HepG2 (cell line): ENCODE data around the gene PARD3. TPM values are rescaled to one million over a fixed set of nuclear protein-coding genes. Genes with fewer than 3 reads are reported as not detected.

Experiments used
- ATF7-NPFF ChIP-seq: sonication (generic); formaldehyde crosslinking; IDR thresholded peaks from 2 replicates; pipeline ENCODE4 v1.8.1; 2023; ENCODE audit warnings: mild to moderate bottlenecking, low read depth, missing genetic modification reagents, moderate library complexity
- E2F2 ChIP-seq: sonication (generic); formaldehyde crosslinking; IDR thresholded peaks from 2 replicates; pipeline ENCODE4 v1.4.0; 2020; ENCODE audit warnings: missing genetic modification reagents, borderline replicate concordance
- ETV6 ChIP-seq: sonication (generic); formaldehyde crosslinking; conservative IDR thresholded peaks from 2 replicates; pipeline ENCODE4 v1.4.0; 2020; ENCODE audit warnings: missing genetic modification reagents
- FOXO1 ChIP-seq: sonication (generic); formaldehyde crosslinking; IDR thresholded peaks from 2 replicates; pipeline ENCODE4 v1.4.0; 2020; ENCODE audit warnings: missing genetic modification reagents
- HOXA3 ChIP-seq: sonication (generic); formaldehyde crosslinking; IDR thresholded peaks from 2 replicates; pipeline ENCODE4 v1.5.0; 2020; ENCODE audit warnings: missing genetic modification reagents
- KDM2A ChIP-seq: sonication (generic); formaldehyde crosslinking; IDR thresholded peaks from 2 replicates; pipeline ENCODE4 v1.4.0; 2020; ENCODE audit warnings: low read depth, missing genetic modification reagents, borderline replicate concordance
- MED1 ChIP-seq: sonication (generic); formaldehyde crosslinking; IDR thresholded peaks from 2 replicates; pipeline ENCODE4 v1.4.0; 2020; ENCODE audit warnings: missing genetic modification reagents
- MED13 ChIP-seq: sonication (generic); formaldehyde crosslinking; IDR thresholded peaks from 2 replicates; pipeline ENCODE4 v1.5.0; 2020; ENCODE audit warnings: missing genetic modification reagents
- NCOA2 ChIP-seq: sonication (generic); formaldehyde crosslinking; IDR thresholded peaks from 2 replicates; pipeline ENCODE4 v1.8.0; 2022; ENCODE audit warnings: inconsistent platforms
- PHF8 ChIP-seq: sonication (generic); formaldehyde crosslinking; IDR thresholded peaks from 2 replicates; pipeline ENCODE4 v1.5.0; 2020; ENCODE audit warnings: missing genetic modification reagents
- SETDB1 ChIP-seq: sonication (generic); formaldehyde crosslinking; IDR thresholded peaks from 2 replicates; pipeline ENCODE4 v1.5.1; 2020; ENCODE audit warnings: missing genetic modification reagents, mild to moderate bottlenecking, borderline replicate concordance
- TAF15 ChIP-seq: fragments of 200-400 bp; formaldehyde crosslinking; IDR thresholded peaks from one replicate; pipeline ENCODE4 v1.6.1; 2018; ENCODE audit warnings: mild to moderate bottlenecking, low read depth, low read length; ENCODE audit not compliant: poor library complexity, severe bottlenecking
- XRCC5 ChIP-seq: fragments of 200-400 bp; formaldehyde crosslinking; optimal IDR thresholded peaks from 2 replicates; pipeline ENCODE3; 2017; ENCODE audit warnings: mild to moderate bottlenecking, low read length
- ZBTB14 ChIP-seq: sonication (generic); formaldehyde crosslinking; IDR thresholded peaks from 2 replicates; pipeline ENCODE4 v1.4.0; 2020; ENCODE audit warnings: missing genetic modification reagents
- ZIK1 ChIP-seq: sonication (generic); formaldehyde crosslinking; IDR thresholded peaks from 2 replicates; pipeline ENCODE4 v1.5.0; 2020; ENCODE audit warnings: mild to moderate bottlenecking, low read depth, missing genetic modification reagents, borderline replicate concordance
- ZMAT5 ChIP-seq: sonication (generic); formaldehyde crosslinking; IDR thresholded peaks from 2 replicates; pipeline ENCODE4 v1.5.0; 2020; ENCODE audit warnings: mild to moderate bottlenecking, low read depth, missing genetic modification reagents, borderline replicate concordance
- ZNF207 ChIP-seq: fragments of 450-650 bp; IDR thresholded peaks from 2 replicates; pipeline ENCODE4 v1.6.1; 2016; ENCODE audit warnings: antibody characterized with exemption, borderline replicate concordance
- ZNF256 ChIP-seq: sonication (generic); formaldehyde crosslinking; conservative IDR thresholded peaks from 2 replicates; pipeline ENCODE4 v1.4.0; 2020; ENCODE audit warnings: missing genetic modification reagents
- ZNF44 ChIP-seq: sonication (generic); formaldehyde crosslinking; IDR thresholded peaks from 2 replicates; pipeline ENCODE4 v1.5.1; 2020; ENCODE audit warnings: mild to moderate bottlenecking, missing genetic modification reagents
- ZNF556 ChIP-seq: sonication (generic); formaldehyde crosslinking; IDR thresholded peaks from 2 replicates; pipeline ENCODE4 v1.4.0; 2020; ENCODE audit warnings: mild to moderate bottlenecking, missing genetic modification reagents, borderline replicate concordance
- ZNF609 ChIP-seq: sonication (generic); formaldehyde crosslinking; IDR thresholded peaks from 2 replicates; pipeline ENCODE4 v1.4.0; 2020; ENCODE audit warnings: mild to moderate bottlenecking, missing genetic modification reagents, borderline replicate concordance
- ZNF749 ChIP-seq: sonication (generic); formaldehyde crosslinking; IDR thresholded peaks from 2 replicates; pipeline ENCODE4 v1.8.0; 2022; ENCODE audit warnings: mild to moderate bottlenecking, missing genetic modification reagents, moderate library complexity, borderline replicate concordance
- ZSCAN25 ChIP-seq: sonication (generic); formaldehyde crosslinking; IDR thresholded peaks from 2 replicates; pipeline ENCODE4 v1.8.0; 2022; ENCODE audit warnings: mild to moderate bottlenecking, missing genetic modification reagents
- polyA plus RNA-seq, 8 experiments: library from polyadenylated mRNA; depleted of rRNA in 3 of 8; stranded (reverse) in 7 of 8; unstranded in 1 of 8; fragments of >200 nt; fragmentation: Illumina TruSeq in 4 of 8; extraction: Trizol in 4 of 8; gene quantifications; 2 replicates each; pipeline versions ENCODE4 v1.2.1 to v1.2.3, GENCODE V29; 2011 to 2016; ENCODE audit warnings: low read depth in 4 of 8, missing spikeins in 1 of 8, mixed read lengths in 1 of 8; ENCODE audit not compliant: insufficient read depth in 1 of 8
- total RNA-seq, 5 experiments: library from RNA; depleted of rRNA; stranded (reverse); fragments of >200 nt; fragmentation: Illumina TruSeq; extraction: Trizol; gene quantifications; 2 replicates each; pipeline ENCODE4 v1.2.3, GENCODE V29; 2016; ENCODE audit warnings: low read depth in 1 of 5

PARD3 gene
- total and polyA plus RNA-seq, 2 of the 13 experiments (the other 11 are each of a cell fraction or from before 2014, with no cell fraction given) = 40.9 to 60.0 TPM

- TF ChIP-seq ZNF609 (CRISPR knock-in tag) = no peak
- TF ChIP-seq KDM2A = 0 out of 2 replicates have a peak, but pooled peaks have one; percentile 22
- no peak for TF ChIP-seq ATF7-NPFF (CRISPR knock-in tag)
- TF ChIP-seq ZMAT5 (CRISPR knock-in tag) = no peak
- TF ChIP-seq TAF15 = no peak
- TF ChIP-seq ZNF256 (CRISPR knock-in tag) = no peak
- TF ChIP-seq ZNF44 = no peak
- TF ChIP-seq ZIK1 = no peak
- TF ChIP-seq ZNF207 = no peak
- no peak for TF ChIP-seq HOXA3
- TF ChIP-seq E2F2 (CRISPR knock-in tag) = no peak
- TF ChIP-seq MED1 (CRISPR knock-in tag) = no peak
- no peak for TF ChIP-seq PHF8
- TF ChIP-seq ZNF749 (CRISPR knock-in tag) = no peak
- TF ChIP-seq ZSCAN25 (CRISPR knock-in tag) = 0 out of 2 replicates have a peak, but pooled peaks have one; percentile 28
- TF ChIP-seq FOXO1 = no peak
- TF ChIP-seq XRCC5 = peak; percentile 63
- no peak for TF ChIP-seq ZNF556 (CRISPR knock-in tag)
- TF ChIP-seq ETV6 = no peak
- no peak for TF ChIP-seq ZBTB14 (CRISPR knock-in tag)
- TF ChIP-seq MED13 (CRISPR knock-in tag) = no peak
- TF ChIP-seq SETDB1 (CRISPR knock-in tag) = no peak
- TF ChIP-seq NCOA2 = no peak
Observed at GRCh38 chr10:34637418-34637911, 177.6 kb downstream of the PARD3 start (continued).
